Fibroblast of villous mesenchyme (primary cell): ENCODE measurements around the gene ATAD2B. TPM values are rescaled to one million over a fixed set of nuclear protein-coding genes. Genes with fewer than 3 reads are reported as not detected.
A peak's percentile ranks its signal among the peaks of the same experiment; 100 is the strongest.
"Not testable (repeated sequence)": the region's sequence is repeated elsewhere in the genome, so short reads cannot be mapped to it uniquely, and the experiment has no call there.

Source experiments
- DNase-seq: peaks from one replicate; pipeline ENCODE4 v3.0.0-alpha.2; 2010; ENCODE audit warnings: low read depth
- H3K4me3 ChIP-seq: 2 replicates; pipeline ENCODE4 v1.5.1; 2011; ENCODE audit warnings: low read depth, mild to moderate bottlenecking, low read length
- CTCF ChIP-seq: IDR thresholded peaks from 2 replicates; pipeline ENCODE4 v1.5.1; 2012; ENCODE audit warnings: low read depth, mild to moderate bottlenecking, low read length; ENCODE audit not compliant: insufficient read depth
- total RNA-seq: library from RNA; depleted of rRNA; stranded (reverse); fragments of >200 nt; gene quantifications from 2 replicates; pipeline ENCODE4 v1.2.3, GENCODE V29; 2012

ATAD2B gene
- total RNA-seq, 1 donor = 16.0 TPM

GRCh38 chr2:23782126-23782525 lies 144.8 kb downstream of the ATAD2B start:
- H3K4me3 ChIP-seq = no peak overlapping the region
- no peak for DNase-seq
- no peak for TF ChIP-seq CTCF

- not testable (repeated sequence) for DNase-seq, H3K4me3 ChIP-seq
Measured at GRCh38 chr2:23780465-23780864, 146.5 kb downstream of the ATAD2B start.

- H3K4me3 ChIP-seq = no peak overlapping the region
- TF ChIP-seq CTCF = no peak
- peak; percentile 53 for DNase-seq
Measured at GRCh38 chr2:23777826-23778225, 149.1 kb downstream of the ATAD2B start.

- DNase-seq = no peak
- no peak for TF ChIP-seq CTCF
- H3K4me3 ChIP-seq = no peak overlapping the region
Measured at GRCh38 chr2:23776021-23776420, 150.9 kb downstream of the ATAD2B start.

GRCh38 chr2:23772684-23773083 lies 154.2 kb downstream of the ATAD2B start:
- H3K4me3 ChIP-seq = no peak overlapping the region
- no peak for TF ChIP-seq CTCF
- no peak for DNase-seq

- H3K4me3 ChIP-seq = no peak overlapping the region
- no peak for DNase-seq
- TF ChIP-seq CTCF = no peak
Measured at GRCh38 chr2:23772056-23772455, 154.9 kb downstream of the ATAD2B start.

GRCh38 chr2:23769364-23769763 lies 157.6 kb downstream of the ATAD2B start:
- DNase-seq = no peak

More at GRCh38 chr2:23769364-23769763, 157.6 kb downstream of the ATAD2B start:
- H3K4me3 ChIP-seq = no peak overlapping the region
- no peak for TF ChIP-seq CTCF
